Erythroblast (primary cell): ENCODE data around the gene GABRG3.

Source experiments
- GATA1 ChIP-seq: IDR thresholded peaks from 2 replicates; pipeline ENCODE4 v1.6.1; 2011; ENCODE audit warnings: low read depth, mild to moderate bottlenecking, control low read depth, low read length, moderate library complexity
- POLR2A ChIP-seq: IDR thresholded peaks from 2 replicates; pipeline ENCODE4 v1.6.1; 2011; ENCODE audit warnings: mild to moderate bottlenecking, low read length

DNA sequence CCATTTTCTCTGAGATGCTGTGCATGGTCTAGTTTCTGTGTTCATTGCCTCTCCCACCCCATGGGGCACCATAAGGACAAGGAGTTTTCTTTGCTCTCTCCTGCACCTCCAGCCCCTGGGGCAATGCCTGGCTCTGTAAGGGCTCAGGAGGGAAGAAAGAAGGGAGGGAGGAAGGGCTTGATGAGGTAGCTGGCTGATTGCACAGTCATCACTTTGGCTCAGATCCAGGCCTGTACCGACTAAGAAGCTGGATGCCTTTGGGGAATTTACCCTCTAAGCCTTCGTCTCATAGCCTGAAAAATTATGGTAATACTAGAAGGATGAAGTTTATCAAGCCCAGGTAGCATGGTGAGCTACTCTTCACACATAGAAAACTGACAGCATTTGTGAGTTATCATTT, 382.9 kb downstream of the GABRG3 start:
- no peak for TF ChIP-seq POLR2A
- TF ChIP-seq GATA1 = no peak
